HUES48 (cell line): Measurements from ENCODE around the gene TEX50.
A peak's percentile ranks its signal among the peaks of the same experiment; 100 is the strongest.
"Not testable (repeated sequence)": the region's sequence is repeated elsewhere in the genome, so short reads cannot be mapped to it uniquely, and the experiment has no call there.

ENCODE experiments used
- H3K27ac ChIP-seq: one replicate; pipeline ENCODE4 v1.7.0; 2013; ENCODE audit warnings: low read depth, low read length, inconsistent platforms
- H3K27me3 ChIP-seq: 2 replicates; pipeline ENCODE4 v1.6.1; 2013; ENCODE audit warnings: mild to moderate bottlenecking, low read length; ENCODE audit not compliant: control insufficient read depth, insufficient read depth
- H3K36me3 ChIP-seq: 2 replicates; pipeline ENCODE4 v1.6.1; 2013; ENCODE audit warnings: low read length; ENCODE audit not compliant: control insufficient read depth, insufficient read depth
- H3K4me1 ChIP-seq: 2 replicates; pipeline ENCODE4 v1.6.1; 2013; ENCODE audit warnings: mild to moderate bottlenecking, low read length; ENCODE audit not compliant: control insufficient read depth, insufficient read depth
- H3K4me3 ChIP-seq: 2 replicates; pipeline ENCODE4 v1.5.1; 2013; ENCODE audit warnings: mild to moderate bottlenecking, low read depth, low read length
- H3K9ac ChIP-seq: 2 replicates; pipeline ENCODE4 v1.6.1; 2013; ENCODE audit warnings: mild to moderate bottlenecking, low read depth, low read length, moderate library complexity
- H3K9me3 ChIP-seq: 2 replicates; pipeline ENCODE4 v1.6.1; 2013; ENCODE audit warnings: low read length; ENCODE audit not compliant: control insufficient read depth, insufficient read depth

TEX50 gene

GRCh38 chr1:173637236-173638042 lies 2.3 kb downstream of the TEX50 start:
- not testable (repeated sequence) for H3K36me3 ChIP-seq, H3K9ac ChIP-seq, H3K27me3 ChIP-seq, H3K4me1 ChIP-seq
- peak overlapping the region; percentile 54 for H3K27ac ChIP-seq
- H3K4me3 ChIP-seq, result peak overlapping the region; percentile 3; the same call in 1 of the 2 replicates
- peaks cover 14% of the 10 kb centered on the region for H3K9me3 ChIP-seq

GRCh38 chr1:173638043-173639021 lies 3.2 kb downstream of the TEX50 start:
- Histone ChIP-seq H3K27ac (peak overlapping the region; percentile 54), H3K4me1 (no peaks in the 10 kb centered on the region), H3K9ac (no peak overlapping the region), H3K27me3 (no peaks in the 10 kb centered on the region), H3K36me3 (no peaks in the 10 kb centered on the region), H3K4me3 (peak overlapping the region; percentile 3; the same call in 1 of the 2 replicates), H3K9me3 (peaks cover 14% of the 10 kb centered on the region)

- no peak overlapping the region for H3K9ac ChIP-seq
- H3K4me1 ChIP-seq, result no peaks in the 10 kb centered on the region
- H3K27ac ChIP-seq, result no peak overlapping the region
- no peak overlapping the region; the same call in 1 of the 2 replicates for H3K4me3 ChIP-seq
- H3K9me3 ChIP-seq, result peaks cover 14% of the 10 kb centered on the region
- no peaks in the 10 kb centered on the region for H3K36me3 ChIP-seq
- H3K27me3 ChIP-seq, result no peaks in the 10 kb centered on the region
These were observed 4.0 kb downstream of the TEX50 start for GRCh38 chr1:173639102-173639501.

- not testable (repeated sequence) for H3K4me1 ChIP-seq, H3K9ac ChIP-seq, H3K27me3 ChIP-seq, H3K4me3 ChIP-seq, H3K36me3 ChIP-seq, H3K27ac ChIP-seq
- peaks cover 11% of the 10 kb centered on the region for H3K9me3 ChIP-seq
These were observed 7.5 kb downstream of the TEX50 start for GRCh38 chr1:173642450-173643139.

- H3K4me1 ChIP-seq, result no peaks in the 10 kb centered on the region
- no peaks in the 10 kb centered on the region; the same call in 1 of the 2 replicates for H3K9me3 ChIP-seq
- H3K4me3 ChIP-seq, result no peak overlapping the region
- no peaks in the 10 kb centered on the region for H3K36me3 ChIP-seq
- no peak overlapping the region for H3K9ac ChIP-seq
- H3K27ac ChIP-seq, result no peak overlapping the region
- H3K27me3 ChIP-seq, result no peaks in the 10 kb centered on the region
These were observed 11.5 kb downstream of the TEX50 start for GRCh38 chr1:173646656-173647055.

- Histone ChIP-seq H3K9me3 (no peaks in the 10 kb centered on the region), H3K4me1 (no peaks in the 10 kb centered on the region), H3K27ac (no peak overlapping the region), H3K9ac (no peak overlapping the region), H3K4me3 (no peak overlapping the region), H3K27me3 (no peaks in the 10 kb centered on the region), H3K36me3 (no peaks in the 10 kb centered on the region)
These were observed 13.9 kb downstream of the TEX50 start for GRCh38 chr1:173648880-173649605.

- Histone ChIP-seq H3K27ac (no peak overlapping the region), H3K9me3 (peaks cover 11% of the 10 kb centered on the region), H3K4me1 (no peaks in the 10 kb centered on the region), H3K36me3 (no peaks in the 10 kb centered on the region), H3K4me3 (no peak overlapping the region), H3K27me3 (no peaks in the 10 kb centered on the region), H3K9ac (no peak overlapping the region)
These were observed 25.2 kb downstream of the TEX50 start for GRCh38 chr1:173660306-173660705.

- Histone ChIP-seq H3K4me3 (no peak overlapping the region), H3K27me3 (no peaks in the 10 kb centered on the region), H3K27ac (no peak overlapping the region), H3K4me1 (no peaks in the 10 kb centered on the region), H3K9ac (no peak overlapping the region), H3K9me3 (peaks cover 3% of the 10 kb centered on the region), H3K36me3 (no peaks in the 10 kb centered on the region)
These were observed 26.1 kb downstream of the TEX50 start for GRCh38 chr1:173661271-173661670.

GRCh38 chr1:173661763-173662162 lies 26.6 kb downstream of the TEX50 start:
- H3K9me3 ChIP-seq, result no peaks in the 10 kb centered on the region; the same call in 1 of the 2 replicates
- no peak overlapping the region for H3K9ac ChIP-seq
- no peaks in the 10 kb centered on the region for H3K4me1 ChIP-seq
- no peaks in the 10 kb centered on the region for H3K27me3 ChIP-seq
- no peaks in the 10 kb centered on the region for H3K36me3 ChIP-seq
- H3K4me3 ChIP-seq, result no peak overlapping the region
- H3K27ac ChIP-seq, result no peak overlapping the region

- Histone ChIP-seq H3K27ac (no peak overlapping the region), H3K36me3 (no peaks in the 10 kb centered on the region), H3K9ac (no peak overlapping the region), H3K4me1 (no peaks in the 10 kb centered on the region), H3K4me3 (no peak overlapping the region), H3K27me3 (no peaks in the 10 kb centered on the region), H3K9me3 (no peaks in the 10 kb centered on the region)
These were observed 28.0 kb downstream of the TEX50 start for GRCh38 chr1:173663159-173663558.
